ENCODE data around the gene ZBTB32. TPM values are rescaled to one million over a fixed set of nuclear protein-coding genes. Genes with fewer than 3 reads are reported as not detected.
A peak's percentile ranks its signal among the peaks of the same experiment; 100 is the strongest.

The ZBTB32 gene
- total RNA-seq, 1 donor from 2014 or later, result not detected

DNA sequence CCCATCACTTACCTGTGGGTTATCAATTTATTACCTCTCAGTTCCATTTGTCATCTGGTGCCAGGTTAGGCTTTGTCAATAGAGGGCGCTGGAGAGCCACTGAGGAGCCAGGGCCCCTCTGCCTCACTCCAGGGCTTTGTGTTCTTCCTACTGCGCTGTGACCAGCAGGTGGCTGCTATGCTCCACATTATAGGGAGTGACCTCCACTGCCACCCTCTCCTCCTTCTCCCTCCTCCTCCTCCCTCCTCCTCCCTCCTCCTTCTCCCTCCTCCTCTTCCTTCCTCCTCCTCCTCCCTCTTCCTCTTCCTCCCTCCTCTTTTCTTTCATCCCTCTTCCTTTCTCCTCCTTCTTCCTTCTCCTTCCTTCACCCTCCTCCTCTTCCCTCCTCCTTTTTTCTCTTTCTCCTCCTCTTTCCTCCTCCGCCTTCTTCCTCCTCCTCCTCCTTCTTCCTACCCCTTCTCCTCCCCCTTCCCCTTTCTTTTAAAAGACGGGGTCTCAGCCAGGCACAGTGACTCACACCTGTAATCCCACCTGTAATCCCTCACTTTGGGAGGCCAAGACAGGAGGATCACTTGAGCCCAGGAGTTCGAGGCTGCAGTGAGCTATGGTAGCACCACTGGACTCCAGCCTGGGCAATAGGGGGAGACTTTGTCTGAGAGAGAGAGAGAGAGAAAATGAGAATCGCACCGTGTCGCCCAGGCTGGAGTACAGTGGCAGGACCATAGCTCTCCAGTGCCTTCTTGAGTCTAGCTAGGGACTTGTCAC is 10.3 kb upstream of the ZBTB32 start:
- Mint-ChIP-seq H3K4me1 (ENCODE audit: unreplicated experiment) (no peaks in the 10 kb centered on the region), H3K9me3 (ENCODE audit: unreplicated experiment) (no peaks in the 10 kb centered on the region), H3K36me3 (ENCODE audit: low read depth, unreplicated experiment) (no peaks in the 10 kb centered on the region), H3K27me3 (ENCODE audit: unreplicated experiment) (peaks cover 1% of the 10 kb centered on the region), H3K27ac (ENCODE audit: unreplicated experiment) (no peak overlapping the region), H3K4me3 (ENCODE audit: unreplicated experiment) (no peak overlapping the region)
- peak; percentile 86 for DNase-seq (ENCODE audit: low spot score)
- TF ChIP-seq, protein P1, sequence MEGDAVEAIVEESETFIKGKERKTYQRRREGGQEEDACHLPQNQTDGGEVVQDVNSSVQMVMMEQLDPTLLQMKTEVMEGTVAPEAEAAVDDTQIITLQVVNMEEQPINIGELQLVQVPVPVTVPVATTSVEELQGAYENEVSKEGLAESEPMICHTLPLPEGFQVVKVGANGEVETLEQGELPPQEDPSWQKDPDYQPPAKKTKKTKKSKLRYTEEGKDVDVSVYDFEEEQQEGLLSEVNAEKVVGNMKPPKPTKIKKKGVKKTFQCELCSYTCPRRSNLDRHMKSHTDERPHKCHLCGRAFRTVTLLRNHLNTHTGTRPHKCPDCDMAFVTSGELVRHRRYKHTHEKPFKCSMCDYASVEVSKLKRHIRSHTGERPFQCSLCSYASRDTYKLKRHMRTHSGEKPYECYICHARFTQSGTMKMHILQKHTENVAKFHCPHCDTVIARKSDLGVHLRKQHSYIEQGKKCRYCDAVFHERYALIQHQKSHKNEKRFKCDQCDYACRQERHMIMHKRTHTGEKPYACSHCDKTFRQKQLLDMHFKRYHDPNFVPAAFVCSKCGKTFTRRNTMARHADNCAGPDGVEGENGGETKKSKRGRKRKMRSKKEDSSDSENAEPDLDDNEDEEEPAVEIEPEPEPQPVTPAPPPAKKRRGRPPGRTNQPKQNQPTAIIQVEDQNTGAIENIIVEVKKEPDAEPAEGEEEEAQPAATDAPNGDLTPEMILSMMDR (IDR thresholded peaks at IDR 0.05; ENCODE audit: unreplicated experiment), result peak; percentile 77

DNA sequence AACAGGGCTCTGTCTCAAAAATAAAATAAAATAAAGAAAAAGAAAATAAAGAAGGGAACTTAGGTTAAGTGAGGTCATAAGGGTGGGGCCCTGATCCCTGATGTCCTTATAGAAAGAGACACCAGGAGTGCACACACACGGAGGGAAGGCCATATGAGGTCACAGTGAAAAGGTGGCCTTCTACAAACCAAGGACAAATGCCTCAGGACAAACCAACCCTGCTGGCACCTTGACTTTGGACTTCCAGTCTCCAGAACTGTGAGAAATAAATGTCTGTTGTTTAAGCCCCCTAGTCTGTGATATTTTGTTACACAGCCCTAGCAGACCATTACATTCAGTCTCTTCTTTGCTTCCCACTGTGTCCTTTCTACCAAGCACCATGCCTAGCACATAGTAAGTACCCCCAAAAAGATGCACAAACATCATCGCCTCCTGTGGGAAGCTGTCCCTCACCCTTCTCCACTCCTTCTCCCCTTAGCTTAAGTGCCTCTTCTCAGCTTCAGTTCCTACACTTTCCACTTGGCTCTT is 8.4 kb upstream of the ZBTB32 start:
- H3K4me3 Mint-ChIP-seq (ENCODE audit: unreplicated experiment), result no peak overlapping the region
- no peak for DNase-seq (ENCODE audit: low spot score)
- TF ChIP-seq, protein P1 (IDR thresholded peaks at IDR 0.05; ENCODE audit: unreplicated experiment), result no peak
- no peaks in the 10 kb centered on the region for H3K36me3 Mint-ChIP-seq (ENCODE audit: low read depth, unreplicated experiment)
- H3K9me3 Mint-ChIP-seq (ENCODE audit: unreplicated experiment), result no peaks in the 10 kb centered on the region
- no peak overlapping the region for H3K27ac Mint-ChIP-seq (ENCODE audit: unreplicated experiment)
- H3K27me3 Mint-ChIP-seq (ENCODE audit: unreplicated experiment), result peaks cover 1% of the 10 kb centered on the region
- H3K4me1 Mint-ChIP-seq (ENCODE audit: unreplicated experiment), result no peaks in the 10 kb centered on the region

DNA sequence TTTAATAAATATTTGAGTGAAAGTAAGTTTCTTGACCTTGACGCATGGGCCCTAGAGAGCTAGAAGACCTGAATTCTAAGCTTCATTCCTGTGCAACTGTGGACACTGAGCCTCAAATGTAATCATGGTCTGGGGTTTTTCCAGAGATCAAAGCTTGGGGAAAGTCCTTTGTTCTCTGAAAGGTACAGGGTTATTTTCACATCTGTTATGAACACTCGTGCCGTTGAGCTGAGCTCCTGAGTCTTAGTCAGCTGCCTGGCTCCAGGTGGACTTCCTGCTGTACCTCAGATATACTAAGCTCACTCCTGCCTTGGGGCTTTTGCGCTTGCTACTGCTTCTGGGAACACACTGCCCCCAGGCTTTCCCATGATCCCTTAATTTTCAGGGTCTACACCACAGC is 7.5 kb upstream of the ZBTB32 start:
- H3K4me1 Mint-ChIP-seq (ENCODE audit: unreplicated experiment), result no peaks in the 10 kb centered on the region
- H3K27ac Mint-ChIP-seq (ENCODE audit: unreplicated experiment), result no peak overlapping the region
- H3K27me3 Mint-ChIP-seq (ENCODE audit: unreplicated experiment), result peaks cover 1% of the 10 kb centered on the region
- no peak overlapping the region for H3K4me3 Mint-ChIP-seq (ENCODE audit: unreplicated experiment)
- H3K9me3 Mint-ChIP-seq (ENCODE audit: unreplicated experiment), result no peaks in the 10 kb centered on the region
- DNase-seq (ENCODE audit: low spot score), result no peak
- TF ChIP-seq, protein P1 (IDR thresholded peaks at IDR 0.05; ENCODE audit: unreplicated experiment), result no peak
- no peaks in the 10 kb centered on the region for H3K36me3 Mint-ChIP-seq (ENCODE audit: low read depth, unreplicated experiment)

DNA sequence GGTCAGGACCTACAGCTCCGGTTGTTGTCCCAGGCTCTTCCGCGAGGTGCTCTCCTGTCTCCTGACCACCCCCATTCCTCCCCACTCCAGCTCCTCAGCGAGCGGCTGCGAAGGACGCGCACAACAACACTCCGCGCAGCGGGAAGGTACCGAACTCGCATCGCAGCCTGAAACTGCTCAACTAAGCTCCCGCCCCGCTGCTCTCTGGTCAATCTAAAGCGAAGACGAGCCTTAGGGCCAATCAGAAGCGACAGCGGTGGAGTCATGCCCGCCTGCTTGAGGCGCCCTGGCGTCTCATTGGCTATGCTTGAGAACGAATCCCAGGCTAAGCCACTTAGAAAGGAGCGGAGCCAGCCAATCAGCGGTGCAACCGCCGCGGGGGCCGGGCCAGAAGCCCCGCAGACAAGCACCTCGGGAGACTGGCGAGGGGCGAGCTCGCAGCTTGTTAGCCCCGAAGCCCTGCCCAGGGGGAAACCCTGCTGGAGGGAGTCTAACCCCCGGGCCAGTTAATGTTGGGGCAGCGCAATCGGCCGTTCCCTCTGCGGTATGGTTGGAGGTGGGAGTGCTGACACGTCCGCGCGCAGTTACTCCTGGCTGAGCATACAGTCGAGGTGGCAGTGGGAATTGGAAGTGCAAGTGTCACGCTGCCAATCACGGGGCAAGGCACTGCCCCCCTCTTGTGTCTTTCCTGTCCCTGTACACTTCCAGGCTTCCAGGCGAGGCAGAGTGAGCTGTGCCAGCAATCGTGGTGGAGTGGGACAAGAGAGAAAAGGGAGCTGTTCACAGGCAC is 1.9 kb upstream of the ZBTB32 start:
- TF ChIP-seq, protein P1 (IDR thresholded peaks at IDR 0.05; ENCODE audit: unreplicated experiment), result no peak
- H3K4me1 Mint-ChIP-seq (ENCODE audit: unreplicated experiment), result peaks cover 3% of the 10 kb centered on the region
- H3K36me3 Mint-ChIP-seq (ENCODE audit: low read depth, unreplicated experiment), result no peaks in the 10 kb centered on the region
- DNase-seq (ENCODE audit: low spot score), result peak; percentile 88
- peak overlapping the region; percentile 37 for H3K27ac Mint-ChIP-seq (ENCODE audit: unreplicated experiment)
- H3K4me3 Mint-ChIP-seq (ENCODE audit: unreplicated experiment), result peak overlapping the region; percentile 97
- H3K9me3 Mint-ChIP-seq (ENCODE audit: unreplicated experiment), result no peaks in the 10 kb centered on the region
- peaks cover 4% of the 10 kb centered on the region for H3K27me3 Mint-ChIP-seq (ENCODE audit: unreplicated experiment)
